ENCODE results near the gene NRG2.

Gene NRG2

DNA sequence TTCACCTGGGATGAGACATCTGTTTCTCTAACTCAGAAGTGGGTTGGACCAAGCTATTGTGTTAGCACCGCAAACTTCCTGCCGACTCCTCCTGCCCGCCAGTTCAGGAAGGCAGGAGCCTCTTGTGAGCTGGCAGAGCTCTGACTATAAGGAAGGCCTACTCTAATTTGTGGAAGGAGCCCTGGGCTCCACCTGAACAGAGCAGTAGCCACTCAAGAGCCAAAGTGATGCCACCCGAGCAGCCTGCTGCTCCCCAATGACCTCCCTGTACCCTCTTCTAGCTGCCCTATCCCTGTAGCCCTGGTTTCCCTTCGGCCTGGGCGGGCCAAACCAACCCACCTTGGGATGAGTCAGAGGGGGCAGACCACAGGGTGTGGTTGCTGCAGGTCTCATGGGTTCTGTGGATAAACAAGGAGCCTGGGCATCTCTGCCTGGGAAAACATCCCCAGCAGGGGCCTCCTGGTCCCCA lies 165.9 kb downstream of the NRG2 start:
- H3K36me3 ChIP-seq (ENCODE audit: control insufficient read depth, insufficient read depth, low read length), result no peaks in the 10 kb centered on the region
- no peak overlapping the region for H3K27ac ChIP-seq (ENCODE audit: low read length)
- H3K9me3 ChIP-seq (ENCODE audit: control insufficient read depth, insufficient read depth, low read length), result no peaks in the 10 kb centered on the region
- WGBS (ENCODE audit: insufficient coverage, insufficient read length), result no CpG with 5 or more reads among the region's 6 CpGs
- H3K27me3 ChIP-seq (ENCODE audit: control insufficient read depth, insufficient read depth, low read length), result no peaks in the 10 kb centered on the region
- DNase-seq (ENCODE audit: low read depth, low spot score), result no peak
- H3K4me1 ChIP-seq (ENCODE audit: control insufficient read depth, insufficient read depth, low read length), result peaks cover 5% of the 10 kb centered on the region
- no peak overlapping the region for H3K4me3 ChIP-seq (ENCODE audit: low read length)

DNA sequence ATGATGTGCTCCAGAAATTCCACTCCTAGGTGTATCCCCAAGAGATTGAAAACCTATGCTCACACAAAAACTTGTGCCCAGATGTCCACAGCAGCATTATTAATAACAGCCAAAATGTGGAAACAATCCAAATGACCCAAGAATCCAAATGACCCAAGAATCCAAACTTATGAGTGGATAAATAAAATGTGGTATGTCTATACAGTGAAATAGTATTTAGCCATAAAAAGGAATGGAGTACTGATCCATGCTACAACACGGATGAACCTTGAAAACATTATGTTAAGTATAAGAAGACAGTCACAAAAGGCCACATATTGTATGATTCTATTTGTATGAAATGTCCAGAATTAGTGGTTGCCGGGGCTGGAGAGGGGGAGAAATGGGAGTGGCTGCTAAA lies 167.1 kb downstream of the NRG2 start:
- no CpG with 5 or more reads among the region's 2 CpGs for WGBS (ENCODE audit: insufficient coverage, insufficient read length)
- H3K36me3 ChIP-seq (ENCODE audit: control insufficient read depth, insufficient read depth, low read length), result no peaks in the 10 kb centered on the region
- no peak overlapping the region for H3K27ac ChIP-seq (ENCODE audit: low read length)
- H3K4me1 ChIP-seq (ENCODE audit: control insufficient read depth, insufficient read depth, low read length), result peaks cover 5% of the 10 kb centered on the region
- H3K9me3 ChIP-seq (ENCODE audit: control insufficient read depth, insufficient read depth, low read length), result no peaks in the 10 kb centered on the region
- no peak overlapping the region for H3K4me3 ChIP-seq (ENCODE audit: low read length)
- DNase-seq (ENCODE audit: low read depth, low spot score), result no peak
- no peaks in the 10 kb centered on the region for H3K27me3 ChIP-seq (ENCODE audit: control insufficient read depth, insufficient read depth, low read length)

DNA sequence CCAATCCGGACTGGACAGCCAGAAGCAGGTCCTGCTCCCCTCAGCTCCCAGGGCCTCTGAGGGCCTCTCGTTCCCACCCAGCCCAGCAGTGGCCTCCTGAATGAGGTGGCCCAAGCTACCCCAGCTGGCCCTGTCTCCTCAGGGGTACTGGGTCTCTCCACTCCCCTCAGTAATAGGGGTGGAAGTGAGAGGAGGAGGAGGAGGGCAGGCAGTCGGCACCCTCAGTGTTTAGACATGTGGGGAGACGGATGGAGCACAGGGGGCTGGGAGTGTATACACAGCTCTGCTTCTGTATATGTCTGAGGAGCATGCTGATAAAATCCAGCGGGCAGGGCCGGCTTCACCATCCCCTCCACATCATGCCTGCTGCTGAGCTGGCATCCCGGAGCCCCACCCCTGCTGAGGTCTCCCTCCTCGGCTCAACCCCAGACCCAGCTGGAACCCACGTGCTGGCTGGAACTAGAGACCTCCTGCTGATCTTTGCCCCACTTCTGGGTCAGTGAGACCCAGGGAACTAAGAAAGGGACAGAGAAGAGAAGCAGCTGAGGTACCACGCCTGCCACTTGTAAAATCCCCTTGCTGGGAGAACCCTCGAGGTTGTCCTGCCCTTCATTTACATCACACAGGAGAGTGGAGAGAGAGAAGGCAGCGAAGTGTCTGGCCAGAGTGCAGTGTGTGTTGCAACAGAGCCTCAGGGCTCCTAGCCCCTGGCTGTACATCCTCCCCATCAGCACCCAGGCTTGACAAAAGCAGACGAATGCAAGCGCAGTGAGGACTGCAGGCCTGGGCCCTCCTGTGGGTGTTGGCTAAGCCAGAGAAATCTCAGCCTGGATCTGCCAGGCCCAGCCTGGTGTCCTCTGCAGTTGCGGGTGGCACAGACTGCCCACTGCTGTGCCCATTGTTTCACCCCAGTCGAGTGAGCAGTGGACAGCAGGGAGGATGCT lies 170.0 kb downstream of the NRG2 start:
- no CpG with 5 or more reads among the region's 16 CpGs for WGBS (ENCODE audit: insufficient coverage, insufficient read length)
- DNase-seq (ENCODE audit: low read depth, low spot score), result no peak

GRCh38 chr5:139872052-139872766 lies 170.9 kb downstream of the NRG2 start:
- H3K9me3 ChIP-seq (ENCODE audit: control insufficient read depth, insufficient read depth, low read length), result no peaks in the 10 kb centered on the region
- WGBS (ENCODE audit: insufficient coverage, insufficient read length), result no CpG with 5 or more reads among the region's 9 CpGs
- H3K4me3 ChIP-seq (ENCODE audit: low read length), result no peak overlapping the region
- H3K27me3 ChIP-seq (ENCODE audit: control insufficient read depth, insufficient read depth, low read length), result no peaks in the 10 kb centered on the region
- no peaks in the 10 kb centered on the region for H3K36me3 ChIP-seq (ENCODE audit: control insufficient read depth, insufficient read depth, low read length)
- H3K4me1 ChIP-seq (ENCODE audit: control insufficient read depth, insufficient read depth, low read length), result peaks cover 5% of the 10 kb centered on the region
- H3K27ac ChIP-seq (ENCODE audit: low read length), result no peak overlapping the region
- DNase-seq (ENCODE audit: low read depth, low spot score), result no peak

More for the DNA sequence above, 170.0 kb downstream of the NRG2 start:
- Histone ChIP-seq H3K9me3 (ENCODE audit: control insufficient read depth, insufficient read depth, low read length) (no peaks in the 10 kb centered on the region), H3K27ac (ENCODE audit: low read length) (no peak overlapping the region), H3K27me3 (ENCODE audit: control insufficient read depth, insufficient read depth, low read length) (no peaks in the 10 kb centered on the region), H3K4me1 (ENCODE audit: control insufficient read depth, insufficient read depth, low read length) (peaks cover 5% of the 10 kb centered on the region), H3K36me3 (ENCODE audit: control insufficient read depth, insufficient read depth, low read length) (no peaks in the 10 kb centered on the region), H3K4me3 (ENCODE audit: low read length) (no peak overlapping the region)

- Histone ChIP-seq H3K27ac (ENCODE audit: low read length) (no peak overlapping the region), H3K4me3 (ENCODE audit: low read length) (no peak overlapping the region), H3K36me3 (ENCODE audit: control insufficient read depth, insufficient read depth, low read length) (no peaks in the 10 kb centered on the region), H3K4me1 (ENCODE audit: control insufficient read depth, insufficient read depth, low read length) (peaks cover 5% of the 10 kb centered on the region; the same call in 1 of the 2 replicates), H3K9me3 (ENCODE audit: control insufficient read depth, insufficient read depth, low read length) (no peaks in the 10 kb centered on the region), H3K27me3 (ENCODE audit: control insufficient read depth, insufficient read depth, low read length) (no peaks in the 10 kb centered on the region)
- WGBS (ENCODE audit: insufficient coverage, insufficient read length), result no CpG with 5 or more reads among the region's 9 CpGs
- DNase-seq (ENCODE audit: low read depth, low spot score), result no peak
These were observed 171.5 kb downstream of the NRG2 start for GRCh38 chr5:139871614-139872013.

- no peak overlapping the region for H3K27ac ChIP-seq (ENCODE audit: low read length)
- H3K36me3 ChIP-seq (ENCODE audit: control insufficient read depth, insufficient read depth, low read length), result no peaks in the 10 kb centered on the region
- no CpG with 5 or more reads among the region's 1 CpG for WGBS (ENCODE audit: insufficient coverage, insufficient read length)
- no peak overlapping the region for H3K4me3 ChIP-seq (ENCODE audit: low read length)
- H3K4me1 ChIP-seq (ENCODE audit: control insufficient read depth, insufficient read depth, low read length), result peaks cover 5% of the 10 kb centered on the region; the same call in 1 of the 2 replicates
- H3K27me3 ChIP-seq (ENCODE audit: control insufficient read depth, insufficient read depth, low read length), result no peaks in the 10 kb centered on the region
- DNase-seq (ENCODE audit: low read depth, low spot score), result no peak
- H3K9me3 ChIP-seq (ENCODE audit: control insufficient read depth, insufficient read depth, low read length), result no peaks in the 10 kb centered on the region
These were observed 172.4 kb downstream of the NRG2 start for GRCh38 chr5:139870677-139871076.

DNA sequence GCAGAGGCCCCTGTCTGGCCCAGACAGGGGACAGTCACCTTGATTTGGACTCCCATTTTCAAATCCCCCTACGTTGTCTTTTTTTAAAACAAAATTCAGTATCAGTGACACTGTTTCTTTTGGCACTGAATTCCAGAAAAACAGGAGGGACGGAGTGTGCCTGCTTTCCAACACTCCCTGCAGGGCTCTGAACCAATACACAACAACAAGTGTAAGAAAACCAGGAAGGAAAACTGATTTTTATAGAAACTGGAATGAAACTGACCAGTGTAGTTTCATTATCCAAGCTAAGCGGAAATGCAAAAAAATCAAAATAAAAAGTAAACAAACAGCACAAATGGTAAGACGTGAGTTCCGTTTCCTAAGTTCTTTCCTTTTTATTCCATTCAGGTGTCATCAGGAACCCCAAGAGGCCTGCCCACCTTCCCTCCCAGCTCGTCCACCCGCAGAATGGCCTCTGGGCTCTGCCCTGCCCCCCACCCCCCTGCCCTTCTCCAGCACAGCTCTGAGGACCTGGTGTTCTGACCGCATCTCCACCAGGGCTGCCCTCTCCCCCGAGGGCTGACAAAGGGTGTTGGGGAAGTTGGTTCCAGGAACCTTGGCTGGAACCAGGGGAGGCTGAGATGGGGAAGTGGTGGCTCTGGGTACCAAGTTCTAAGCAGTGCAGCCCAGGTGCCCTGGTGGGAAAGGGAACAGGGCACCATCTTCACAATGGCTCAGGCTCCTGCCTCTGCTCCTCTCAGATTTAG lies 173.9 kb downstream of the NRG2 start:
- Histone ChIP-seq H3K36me3 (ENCODE audit: control insufficient read depth, insufficient read depth, low read length) (no peaks in the 10 kb centered on the region), H3K4me3 (ENCODE audit: low read length) (no peak overlapping the region), H3K9me3 (ENCODE audit: control insufficient read depth, insufficient read depth, low read length) (no peaks in the 10 kb centered on the region), H3K27me3 (ENCODE audit: control insufficient read depth, insufficient read depth, low read length) (no peaks in the 10 kb centered on the region), H3K27ac (ENCODE audit: low read length) (no peak overlapping the region), H3K4me1 (ENCODE audit: control insufficient read depth, insufficient read depth, low read length) (peaks cover 5% of the 10 kb centered on the region; the same call in 1 of the 2 replicates)
- WGBS (ENCODE audit: insufficient coverage, insufficient read length), result no CpG with 5 or more reads among the region's 9 CpGs
- DNase-seq (ENCODE audit: low read depth, low spot score), result no peak

DNA sequence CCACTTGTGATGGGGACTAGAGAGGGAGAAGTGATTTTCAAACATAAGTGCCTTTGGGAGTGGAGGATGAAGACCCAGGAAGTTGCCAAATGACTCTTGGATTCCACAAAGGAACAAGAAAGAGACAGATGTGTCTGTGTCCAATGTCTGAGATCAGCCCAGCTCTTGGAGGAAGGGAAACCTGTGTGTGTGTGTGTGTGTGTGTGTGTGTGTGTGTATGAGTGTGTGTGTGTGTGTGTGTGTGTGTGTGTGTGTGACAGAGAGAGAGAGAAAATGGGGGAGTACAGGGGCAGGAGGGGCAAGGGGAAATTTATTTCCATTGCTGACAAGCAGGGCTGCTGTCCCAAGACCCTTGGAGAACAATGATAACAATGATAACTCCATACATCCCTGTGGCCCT lies 175.5 kb downstream of the NRG2 start:
- Histone ChIP-seq H3K36me3 (ENCODE audit: control insufficient read depth, insufficient read depth, low read length) (no peaks in the 10 kb centered on the region), H3K9me3 (ENCODE audit: control insufficient read depth, insufficient read depth, low read length) (no peaks in the 10 kb centered on the region), H3K27ac (ENCODE audit: low read length) (no peak overlapping the region), H3K4me3 (ENCODE audit: low read length) (no peak overlapping the region), H3K4me1 (ENCODE audit: control insufficient read depth, insufficient read depth, low read length) (no peaks in the 10 kb centered on the region), H3K27me3 (ENCODE audit: control insufficient read depth, insufficient read depth, low read length) (no peaks in the 10 kb centered on the region)
- DNase-seq (ENCODE audit: low read depth, low spot score), result no peak

- no peak overlapping the region for H3K27ac ChIP-seq (ENCODE audit: low read length)
- no peak overlapping the region for H3K4me3 ChIP-seq (ENCODE audit: low read length)
- no peaks in the 10 kb centered on the region for H3K9me3 ChIP-seq (ENCODE audit: control insufficient read depth, insufficient read depth, low read length)
- no peaks in the 10 kb centered on the region for H3K4me1 ChIP-seq (ENCODE audit: control insufficient read depth, insufficient read depth, low read length)
- no peaks in the 10 kb centered on the region for H3K36me3 ChIP-seq (ENCODE audit: control insufficient read depth, insufficient read depth, low read length)
- no CpG with 5 or more reads among the region's 2 CpGs for WGBS (ENCODE audit: insufficient coverage, insufficient read length)
- no peaks in the 10 kb centered on the region for H3K27me3 ChIP-seq (ENCODE audit: control insufficient read depth, insufficient read depth, low read length)
- DNase-seq (ENCODE audit: low read depth, low spot score), result no peak
These were observed 176.0 kb downstream of the NRG2 start for GRCh38 chr5:139867109-139867508.

All from iPS DF 6.9 (cell line).